Neural crest cell (in vitro differentiated cells): ENCODE data around the gene NDUFV3. TPM values are rescaled to one million over a fixed set of nuclear protein-coding genes. Genes with fewer than 3 reads are reported as not detected.
"Not testable (repeated sequence)": the region's sequence is repeated elsewhere in the genome, so short reads cannot be mapped to it uniquely, and the experiment has no call there.

Experiments used
- DNase-seq: peaks from one replicate; pipeline ENCODE4 v3.0.0; 2021; ENCODE audit warnings: low read depth, mixed read lengths, low spot score
- H3K27ac Mint-ChIP-seq: one replicate; pipeline ENCODE4 v1.8.0; 2021; ENCODE audit warnings: mild to moderate bottlenecking, mixed read lengths; ENCODE audit not compliant: unreplicated experiment
- H3K27me3 Mint-ChIP-seq: 2 replicates; pipeline ENCODE4 v1.8.0; 2021; ENCODE audit warnings: low read depth, mild to moderate bottlenecking, mixed read lengths
- H3K36me3 Mint-ChIP-seq: 2 replicates; pipeline ENCODE4 v1.8.0; 2021; ENCODE audit warnings: low read depth, mild to moderate bottlenecking, mixed read lengths
- H3K4me1 Mint-ChIP-seq: 2 replicates; pipeline ENCODE4 v1.8.0; 2021; ENCODE audit warnings: mixed read lengths
- H3K4me3 Mint-ChIP-seq: one replicate; pipeline ENCODE4 v1.8.0; 2021; ENCODE audit warnings: mild to moderate bottlenecking, mixed read lengths
- H3K9me3 Mint-ChIP-seq: 2 replicates; pipeline ENCODE4 v1.8.0; 2021; ENCODE audit warnings: mixed read lengths
- CTCF ChIP-seq: fragments of 200-600 bp; sonication (generic); conservative IDR thresholded peaks from 2 replicates; pipeline ENCODE4 v1.5.0; 2021; ENCODE audit warnings: antibody characterized with exemption, mild to moderate bottlenecking
- total RNA-seq: library from RNA; stranded (reverse); gene quantifications from 2 replicates; pipeline ENCODE4 v1.2.1, GENCODE V29; 2021

The NDUFV3 gene
- total RNA-seq, 1 donor from 2014 or later = 38.1 TPM

- no peak for DNase-seq
- no peak overlapping the region for H3K4me3 Mint-ChIP-seq
- no peaks in the 10 kb centered on the region for H3K9me3 Mint-ChIP-seq
- no peak for TF ChIP-seq CTCF
- peak overlapping the region; percentile 78 for H3K27ac Mint-ChIP-seq
- H3K27me3 Mint-ChIP-seq = no peaks in the 10 kb centered on the region
- H3K36me3 Mint-ChIP-seq = peaks cover 19% of the 10 kb centered on the region
- peaks cover 7% of the 10 kb centered on the region for H3K4me1 Mint-ChIP-seq
Measured at GRCh38 chr21:42847726-42848125, 45.4 kb upstream of the NDUFV3 start.

GRCh38 chr21:42848144-42848931, 44.8 kb upstream of the NDUFV3 start:
- H3K27me3 Mint-ChIP-seq, DNase-seq, H3K9me3 Mint-ChIP-seq, H3K4me3 Mint-ChIP-seq, H3K4me1 Mint-ChIP-seq: not testable (repeated sequence)
- Mint-ChIP-seq H3K36me3 (peaks cover 14% of the 10 kb centered on the region), H3K27ac (peak overlapping the region; percentile 78)

GRCh38 chr21:42848932-42849758, 44.0 kb upstream of the NDUFV3 start:
- peak overlapping the region; percentile 78 for H3K27ac Mint-ChIP-seq

GRCh38 chr21:42849759-42850412, 43.2 kb upstream of the NDUFV3 start:
- TF ChIP-seq CTCF = no peak
- Mint-ChIP-seq H3K4me3 (no peak overlapping the region), H3K27me3 (no peaks in the 10 kb centered on the region), H3K9me3 (no peaks in the 10 kb centered on the region), H3K4me1 (peaks cover 7% of the 10 kb centered on the region), H3K27ac (no peak overlapping the region), H3K36me3 (peaks cover 14% of the 10 kb centered on the region)
- DNase-seq = no peak

More at GRCh38 chr21:42848932-42849758, 44.0 kb upstream of the NDUFV3 start:
- no peaks in the 10 kb centered on the region for H3K27me3 Mint-ChIP-seq
- DNase-seq = no peak
- peaks cover 14% of the 10 kb centered on the region for H3K36me3 Mint-ChIP-seq
- no peaks in the 10 kb centered on the region for H3K9me3 Mint-ChIP-seq
- H3K4me3 Mint-ChIP-seq = no peak overlapping the region
- TF ChIP-seq CTCF = no peak
- H3K4me1 Mint-ChIP-seq = peaks cover 7% of the 10 kb centered on the region

GRCh38 chr21:42850463-42850862, 42.6 kb upstream of the NDUFV3 start:
- DNase-seq = no peak
- Mint-ChIP-seq H3K27me3 (no peaks in the 10 kb centered on the region), H3K36me3 (peaks cover 10% of the 10 kb centered on the region), H3K27ac (no peak overlapping the region), H3K9me3 (no peaks in the 10 kb centered on the region), H3K4me3 (no peak overlapping the region), H3K4me1 (peaks cover 1% of the 10 kb centered on the region)
- TF ChIP-seq CTCF = no peak
